Ishikawa (cell line): Measurements from ENCODE around the gene NDST3.

Experiments
- TF ChIP-seq, protein P1 (sequence below): IDR thresholded peaks from 2 replicates; pipeline ENCODE4 v1.6.1; 2012
- TF ChIP-seq, protein P2 (sequence below): IDR thresholded peaks from 2 replicates; pipeline ENCODE4 v1.6.1; 2012; ENCODE audit warnings: low read depth, mild to moderate bottlenecking

DNA sequence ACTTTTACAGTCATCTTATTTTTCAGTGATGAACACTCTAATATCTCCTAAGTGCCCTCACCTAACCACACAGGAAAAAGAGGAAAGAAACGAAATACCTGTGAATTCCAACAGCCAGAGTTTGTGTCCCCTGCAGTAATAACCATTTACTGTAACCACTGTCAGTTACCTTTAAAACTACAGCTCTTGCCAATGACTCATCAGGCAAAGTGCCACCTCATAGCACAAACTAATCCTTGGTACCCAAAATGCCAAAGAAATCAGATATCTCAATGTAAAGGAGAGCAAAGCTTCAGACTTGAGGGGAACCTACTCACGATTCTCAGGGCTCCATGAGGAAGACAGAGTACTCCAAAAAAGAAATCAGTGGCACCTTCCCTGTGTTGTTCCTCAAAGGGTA is 146.5 kb downstream of the NDST3 start:
- TF ChIP-seq, protein P1, sequence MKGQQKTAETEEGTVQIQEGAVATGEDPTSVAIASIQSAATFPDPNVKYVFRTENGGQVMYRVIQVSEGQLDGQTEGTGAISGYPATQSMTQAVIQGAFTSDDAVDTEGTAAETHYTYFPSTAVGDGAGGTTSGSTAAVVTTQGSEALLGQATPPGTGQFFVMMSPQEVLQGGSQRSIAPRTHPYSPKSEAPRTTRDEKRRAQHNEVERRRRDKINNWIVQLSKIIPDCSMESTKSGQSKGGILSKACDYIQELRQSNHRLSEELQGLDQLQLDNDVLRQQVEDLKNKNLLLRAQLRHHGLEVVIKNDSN: no peak
- TF ChIP-seq, protein P2, sequence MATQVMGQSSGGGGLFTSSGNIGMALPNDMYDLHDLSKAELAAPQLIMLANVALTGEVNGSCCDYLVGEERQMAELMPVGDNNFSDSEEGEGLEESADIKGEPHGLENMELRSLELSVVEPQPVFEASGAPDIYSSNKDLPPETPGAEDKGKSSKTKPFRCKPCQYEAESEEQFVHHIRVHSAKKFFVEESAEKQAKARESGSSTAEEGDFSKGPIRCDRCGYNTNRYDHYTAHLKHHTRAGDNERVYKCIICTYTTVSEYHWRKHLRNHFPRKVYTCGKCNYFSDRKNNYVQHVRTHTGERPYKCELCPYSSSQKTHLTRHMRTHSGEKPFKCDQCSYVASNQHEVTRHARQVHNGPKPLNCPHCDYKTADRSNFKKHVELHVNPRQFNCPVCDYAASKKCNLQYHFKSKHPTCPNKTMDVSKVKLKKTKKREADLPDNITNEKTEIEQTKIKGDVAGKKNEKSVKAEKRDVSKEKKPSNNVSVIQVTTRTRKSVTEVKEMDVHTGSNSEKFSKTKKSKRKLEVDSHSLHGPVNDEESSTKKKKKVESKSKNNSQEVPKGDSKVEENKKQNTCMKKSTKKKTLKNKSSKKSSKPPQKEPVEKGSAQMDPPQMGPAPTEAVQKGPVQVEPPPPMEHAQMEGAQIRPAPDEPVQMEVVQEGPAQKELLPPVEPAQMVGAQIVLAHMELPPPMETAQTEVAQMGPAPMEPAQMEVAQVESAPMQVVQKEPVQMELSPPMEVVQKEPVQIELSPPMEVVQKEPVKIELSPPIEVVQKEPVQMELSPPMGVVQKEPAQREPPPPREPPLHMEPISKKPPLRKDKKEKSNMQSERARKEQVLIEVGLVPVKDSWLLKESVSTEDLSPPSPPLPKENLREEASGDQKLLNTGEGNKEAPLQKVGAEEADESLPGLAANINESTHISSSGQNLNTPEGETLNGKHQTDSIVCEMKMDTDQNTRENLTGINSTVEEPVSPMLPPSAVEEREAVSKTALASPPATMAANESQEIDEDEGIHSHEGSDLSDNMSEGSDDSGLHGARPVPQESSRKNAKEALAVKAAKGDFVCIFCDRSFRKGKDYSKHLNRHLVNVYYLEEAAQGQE: no peak
